Measurements from ENCODE around the gene CCL26. TPM values are rescaled to one million over a fixed set of nuclear protein-coding genes. Genes with fewer than 3 reads are reported as not detected.

Gene CCL26
- polyA plus RNA-seq, 1 experiment, result 0.26 TPM

DNA sequence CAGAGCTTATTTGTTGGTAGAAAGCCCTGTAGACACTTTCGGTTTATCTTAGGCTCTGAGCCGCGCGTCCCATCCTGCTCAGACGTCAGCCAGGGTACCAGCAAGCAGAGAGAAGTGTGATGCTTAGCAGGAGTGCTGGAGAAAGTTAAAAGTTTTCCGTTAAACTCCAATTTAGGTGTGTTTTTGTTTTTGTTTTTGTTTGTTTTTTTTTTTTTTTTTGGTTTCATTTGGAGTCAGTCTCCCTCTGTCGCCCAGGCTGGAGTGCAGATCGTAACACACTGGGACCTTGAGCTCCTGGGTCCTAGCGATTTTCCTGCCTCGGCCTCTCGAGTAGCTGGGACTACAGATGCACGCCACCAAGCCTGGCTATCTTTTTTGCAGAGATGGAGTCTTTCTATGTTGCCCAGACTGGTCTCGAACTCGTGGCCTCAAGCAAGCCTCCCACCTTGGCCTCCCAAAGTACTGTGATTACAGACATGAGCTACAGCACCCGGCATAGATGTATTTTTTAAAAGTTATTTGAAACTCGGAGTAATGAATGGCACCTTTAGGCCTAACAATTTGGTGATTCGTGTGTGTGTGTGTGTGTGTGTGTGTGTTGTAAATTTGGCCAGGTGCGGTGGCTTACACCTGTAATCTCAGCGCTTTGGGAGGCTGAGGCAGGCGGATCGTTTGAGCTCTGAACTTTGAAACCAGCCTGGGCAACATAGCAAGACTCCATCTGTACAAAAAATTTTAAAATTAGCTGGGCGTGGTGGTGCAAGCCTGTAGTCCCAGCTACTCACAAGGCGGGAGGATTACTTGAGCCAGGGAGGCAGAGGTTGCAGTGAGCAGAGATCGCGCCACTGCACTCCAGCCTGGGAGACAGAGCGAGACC, 32.0 kb downstream of the CCL26 start:
- DNase-seq (ENCODE audit: low read depth), result no peak
- Histone ChIP-seq H3K27me3 (ENCODE audit: control insufficient read depth, insufficient read depth, low read length) (no peaks in the 10 kb centered on the region), H3K36me3 (ENCODE audit: control insufficient read depth, insufficient read depth, low read length) (no peaks in the 10 kb centered on the region), H3K4me3 (ENCODE audit: low read depth, low read length) (peak overlapping the region; percentile 75)
- ChIA-PET POLR2A (no interaction called here), CTCF (interaction anchor here (0.6 to 2.5 kb wide), 9 partner anchors 10 to 127 kb away, joined by 3 to 8 read pairs (median 4); no protein-coding TSS in a partner anchor)
- TF ChIP-seq, protein P1, sequence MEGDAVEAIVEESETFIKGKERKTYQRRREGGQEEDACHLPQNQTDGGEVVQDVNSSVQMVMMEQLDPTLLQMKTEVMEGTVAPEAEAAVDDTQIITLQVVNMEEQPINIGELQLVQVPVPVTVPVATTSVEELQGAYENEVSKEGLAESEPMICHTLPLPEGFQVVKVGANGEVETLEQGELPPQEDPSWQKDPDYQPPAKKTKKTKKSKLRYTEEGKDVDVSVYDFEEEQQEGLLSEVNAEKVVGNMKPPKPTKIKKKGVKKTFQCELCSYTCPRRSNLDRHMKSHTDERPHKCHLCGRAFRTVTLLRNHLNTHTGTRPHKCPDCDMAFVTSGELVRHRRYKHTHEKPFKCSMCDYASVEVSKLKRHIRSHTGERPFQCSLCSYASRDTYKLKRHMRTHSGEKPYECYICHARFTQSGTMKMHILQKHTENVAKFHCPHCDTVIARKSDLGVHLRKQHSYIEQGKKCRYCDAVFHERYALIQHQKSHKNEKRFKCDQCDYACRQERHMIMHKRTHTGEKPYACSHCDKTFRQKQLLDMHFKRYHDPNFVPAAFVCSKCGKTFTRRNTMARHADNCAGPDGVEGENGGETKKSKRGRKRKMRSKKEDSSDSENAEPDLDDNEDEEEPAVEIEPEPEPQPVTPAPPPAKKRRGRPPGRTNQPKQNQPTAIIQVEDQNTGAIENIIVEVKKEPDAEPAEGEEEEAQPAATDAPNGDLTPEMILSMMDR (IDR thresholded peaks at IDR 0.05; ENCODE audit: insufficient read depth, low read depth, low read length), result no peak

- TF ChIP-seq, protein P1 (IDR thresholded peaks at IDR 0.05; ENCODE audit: insufficient read depth, low read depth, low read length), result no peak
- Histone ChIP-seq H3K36me3 (ENCODE audit: control insufficient read depth, insufficient read depth, low read length) (no peaks in the 10 kb centered on the region), H3K27me3 (ENCODE audit: control insufficient read depth, insufficient read depth, low read length) (no peaks in the 10 kb centered on the region), H3K4me3 (ENCODE audit: low read depth, low read length) (peak overlapping the region; percentile 94)
- DNase-seq (ENCODE audit: low read depth), result peak; percentile 82
- ChIA-PET CTCF (interaction anchor here (0.6 to 2.5 kb wide), 8 partner anchors 9 to 95 kb away, joined by 3 to 8 read pairs (median 4); no protein-coding TSS in a partner anchor), POLR2A (no interaction called here)
Observed at GRCh38 chr7:75738975-75739795, 32.8 kb downstream of the CCL26 start.

DNA sequence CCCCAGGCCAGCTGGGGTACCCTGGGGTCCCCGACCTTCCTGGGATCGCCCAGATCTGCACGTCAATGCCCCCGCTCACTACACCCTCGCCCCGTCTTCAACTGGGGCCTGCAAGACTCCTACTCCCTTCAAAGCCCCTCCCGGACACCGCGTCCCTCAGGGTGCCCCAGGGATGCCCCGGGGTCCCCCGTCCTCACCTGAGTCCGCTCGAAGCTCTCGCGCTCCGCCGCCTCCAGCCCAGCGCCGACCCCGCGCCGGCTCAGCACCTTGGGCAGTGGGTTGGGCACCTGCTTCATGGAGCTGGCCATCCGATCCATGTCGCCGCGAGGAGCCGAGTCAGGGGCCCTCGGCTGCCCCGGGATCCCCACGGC, 33.4 kb downstream of the CCL26 start, which contains the start of gene HIP1:
Gene HIP1 (minus strand): TSS at position 338 of the 371 bp plus-strand sequence. CDS start 21 bp downstream, at position 317.
- ChIA-PET CTCF (interaction anchor here (1.8 to 2.5 kb wide), 2 partner anchors 17 to 24 kb away, joined by 8 read pairs; no protein-coding TSS in a partner anchor), POLR2A (no interaction called here)
- Histone ChIP-seq H3K27me3 (ENCODE audit: control insufficient read depth, insufficient read depth, low read length) (no peaks in the 10 kb centered on the region), H3K36me3 (ENCODE audit: control insufficient read depth, insufficient read depth, low read length) (no peaks in the 10 kb centered on the region), H3K4me3 (ENCODE audit: low read depth, low read length) (peak within 1 kb of the TSS; percentile 94)
- DNase-seq (ENCODE audit: low read depth), result no peak
- TF ChIP-seq, protein P1 (IDR thresholded peaks at IDR 0.05; ENCODE audit: insufficient read depth, low read depth, low read length), result no peak

DNA sequence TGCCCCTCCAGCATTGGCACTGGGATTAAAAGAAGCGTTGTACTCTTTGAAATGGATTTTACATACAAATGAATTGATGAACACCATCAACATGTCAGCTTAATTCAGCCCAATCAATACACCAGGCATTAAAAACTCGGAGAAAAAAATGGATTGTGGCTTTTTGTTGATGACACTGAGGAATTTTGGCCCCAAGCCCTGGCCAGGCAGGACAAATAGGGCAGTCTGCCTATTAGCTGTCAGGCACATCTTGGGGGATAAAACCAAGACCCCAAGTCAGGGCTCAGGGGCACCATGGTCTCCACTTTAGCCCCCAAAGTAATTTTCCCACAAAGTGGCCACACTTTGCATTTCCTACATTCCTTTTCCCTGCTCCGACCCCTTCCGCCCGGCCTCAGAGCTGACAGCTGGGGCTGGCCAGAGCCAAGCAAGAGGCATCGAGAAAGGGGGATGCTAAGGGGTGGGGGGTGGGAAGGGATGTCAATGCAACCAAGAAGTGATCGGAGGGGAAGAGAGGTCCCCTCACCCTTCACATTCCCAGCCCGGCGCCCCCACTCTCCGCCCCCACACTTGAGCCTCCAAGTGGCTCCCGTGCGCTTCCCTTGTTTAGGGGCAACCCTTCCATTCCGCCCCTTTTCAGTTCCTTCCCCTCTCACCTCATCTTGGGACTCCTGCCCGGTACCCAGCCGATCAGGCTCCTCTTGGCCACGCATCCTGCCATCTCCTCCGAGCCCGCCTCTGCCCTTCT, 34.0 kb downstream of the CCL26 start:
- Histone ChIP-seq H3K4me3 (ENCODE audit: low read depth, low read length) (peak overlapping the region; percentile 94), H3K36me3 (ENCODE audit: control insufficient read depth, insufficient read depth, low read length) (no peaks in the 10 kb centered on the region), H3K27me3 (ENCODE audit: control insufficient read depth, insufficient read depth, low read length) (no peaks in the 10 kb centered on the region)
- DNase-seq (ENCODE audit: low read depth), result no peak
- CTCF ChIA-PET, result interaction anchor here (1.4 to 2.5 kb wide), 3 partner anchors 18 to 26 kb away, joined by 3 to 8 read pairs (median 8); no protein-coding TSS in a partner anchor
- POLR2A ChIA-PET, result no interaction called here
- TF ChIP-seq, protein P1 (IDR thresholded peaks at IDR 0.05; ENCODE audit: insufficient read depth, low read depth, low read length), result no peak
